K562 (cell line): ENCODE measurements around the gene IFITM2. TPM values are rescaled to one million over a fixed set of nuclear protein-coding genes. Genes with fewer than 3 reads are reported as not detected.

Experiments used
- ATAC-seq: fragments of 200-7000 bp; cut with Tn5 transposase; 3 replicates; pipeline ENCODE4 v1.9.1; 2020; ENCODE audit warnings: moderate library complexity
- BruUV-seq: library from RNA; stranded (reverse); fragments of 400-500 nt; replicated peaks from 2 replicates; lab custom pipeline; 2021; lab: Mats Ljungman, UMichigan
- CTCF ChIA-PET: fragments of 300-600 bp; formaldehyde crosslinking; extraction: SDS; loops from one replicate; lab custom pipeline; 2021; ENCODE audit warnings: low intra/inter-chr PET ratio; lab: Yijun Ruan, JAX
- POLR2A ChIA-PET: fragments of 300-600, 350-650 bp; sonication (Branson Sonifier 250); formaldehyde crosslinking; extraction: SDS; loops from one replicate; lab custom pipeline; 2021; ENCODE audit warnings: antibody characterized with exemption, inconsistent platforms; lab: Yijun Ruan, JAX
- DNase-seq, 4 experiments: peaks; one replicate each; pipeline versions ENCODE4 v3.0.0 to v3.0.0-alpha.2; 2011 to 2018; ENCODE audit warnings: low spot score in 3 of 4, mixed read lengths in 3 of 4; ENCODE audit errors: extremely low read depth in 1 of 4
- FAIRE-seq: peaks from 2 replicates; lab custom pipeline; 2011; peaks lifted over from hg19 to GRCh38; lab: Jason Lieb, UNC
- H2AFZ ChIP-seq: 2 replicates; pipeline ENCODE4 v1.6.0; 2011; ENCODE audit warnings: low read depth, low read length, control low read depth, inconsistent platforms
- H3K27ac ChIP-seq: fragments of 200-600 bp; 3 replicates; pipeline ENCODE4 v1.8.0; 2011; ENCODE audit warnings: low read depth, mild to moderate bottlenecking, control low read depth, inconsistent platforms, low read length, moderate library complexity, mixed read lengths; ENCODE audit errors: extremely low read depth
- H3K27me3 ChIP-seq, 2 experiments: fragments of 300-600 bp in 1 of 2; 2 replicates in 1 of 2; 3 replicates in 1 of 2; pipeline versions ENCODE4 v1.6.0 to v1.8.0; 2011; ENCODE audit warnings: inconsistent platforms in 2 of 2, low read length in 2 of 2, mild to moderate bottlenecking in 1 of 2, mixed read lengths in 1 of 2, moderate library complexity in 1 of 2; ENCODE audit not compliant: control insufficient read depth in 2 of 2, insufficient read depth in 2 of 2
- H3K36me3 ChIP-seq: fragments of 300-600 bp; 3 replicates; pipeline ENCODE4 v1.8.0; 2011; ENCODE audit warnings: mild to moderate bottlenecking, low read length, inconsistent platforms; ENCODE audit not compliant: control insufficient read depth, insufficient read depth
- H3K4me1 ChIP-seq, 2 experiments: fragments of 200-600 bp in 1 of 2; replicated peaks in 1 of 2; 2 replicates in 1 of 2; 3 replicates in 1 of 2; pipeline versions ENCODE4 v1.5.1 to v1.8.0; 2011; ENCODE audit warnings: inconsistent platforms in 2 of 2, low read length in 2 of 2, mild to moderate bottlenecking in 1 of 2, mixed read lengths in 1 of 2, moderate library complexity in 1 of 2; ENCODE audit not compliant: control insufficient read depth in 2 of 2, insufficient read depth in 2 of 2
- H3K4me2 ChIP-seq: 2 replicates; pipeline ENCODE4 v1.6.1; 2011; ENCODE audit warnings: low read length, control low read depth, inconsistent platforms, mixed read lengths; ENCODE audit not compliant: insufficient read depth
- H3K4me3 ChIP-seq: fragments of 200-600 bp; sonication (generic), shearing (Covaris generic); 2 replicates; pipeline ENCODE4 v1.5.1; 2016; ENCODE audit warnings: control low read depth, inconsistent platforms
- H3K79me2 ChIP-seq: fragments of 200-600 bp; 3 replicates; pipeline ENCODE4 v1.8.0; 2011; ENCODE audit warnings: low read length, inconsistent platforms; ENCODE audit not compliant: control insufficient read depth, insufficient read depth
- H3K9ac ChIP-seq, 2 experiments: 2 replicates each; pipeline versions ENCODE4 v1.6.0 to v1.6.1; 2011; ENCODE audit warnings: low read depth in 2 of 2, low read length in 2 of 2, control low read depth in 1 of 2, inconsistent platforms in 1 of 2, mild to moderate bottlenecking in 1 of 2, mixed read lengths in 1 of 2; ENCODE audit not compliant: insufficient read depth in 1 of 2
- H3K9me1 ChIP-seq: one replicate; pipeline ENCODE4 v1.6.0; 2011; ENCODE audit warnings: inconsistent platforms, mild to moderate bottlenecking, low read length, moderate library complexity; ENCODE audit not compliant: control insufficient read depth, insufficient read depth
- H3K9me3 ChIP-seq: replicated peaks from 2 replicates; pipeline ENCODE4 v1.5.1; 2011; ENCODE audit warnings: low read depth, low read length, inconsistent platforms; ENCODE audit not compliant: control insufficient read depth, insufficient read depth
- H4K20me1 ChIP-seq: replicated peaks from 2 replicates; pipeline ENCODE4 v1.6.1; 2011; ENCODE audit warnings: low read length, inconsistent platforms, mixed read lengths; ENCODE audit not compliant: control insufficient read depth, insufficient read depth
- BCL6 ChIP-seq: fragments of 250-450 bp; sonication (Bioruptor Pico); IDR thresholded peaks from 2 replicates; pipeline ENCODE4 v1.4.0; 2020
- CC2D1A ChIP-seq: fragments of 450-650 bp; IDR thresholded peaks from 2 replicates; pipeline ENCODE4 v1.6.1; 2017; ENCODE audit warnings: mild to moderate bottlenecking
- CXXC5 ChIP-seq: fragments of 250-450 bp; sonication (Bioruptor Pico); IDR thresholded peaks from 2 replicates; pipeline ENCODE4 v1.8.0; 2022; ENCODE audit warnings: inconsistent platforms, mild to moderate bottlenecking, moderate library complexity
- HNRNPK ChIP-seq: fragments of 200-400 bp; formaldehyde crosslinking; IDR thresholded peaks from one replicate; pipeline ENCODE4 v1.6.1; 2018; ENCODE audit warnings: mild to moderate bottlenecking, low read depth, low read length; ENCODE audit not compliant: poor library complexity, severe bottlenecking
- MCM7 ChIP-seq, 2 experiments: fragments of 450-650 bp; IDR thresholded peaks; 2 replicates each; pipeline ENCODE4 v1.6.1; 2016 to 2018
- RBM17 ChIP-seq: fragments of 200-400 bp; formaldehyde crosslinking; IDR thresholded peaks from 2 replicates; pipeline ENCODE4 v1.6.1; 2017; ENCODE audit warnings: low read depth, mild to moderate bottlenecking, low read length, borderline replicate concordance
- SRSF7 ChIP-seq: fragments of 200-400 bp; formaldehyde crosslinking; optimal IDR thresholded peaks from 2 replicates; pipeline ENCODE3; 2017; ENCODE audit warnings: mild to moderate bottlenecking, low read depth, low read length
- ZFP1 ChIP-seq: fragments of 450-650 bp; formaldehyde crosslinking; IDR thresholded peaks from 2 replicates; pipeline ENCODE4 v1.4.0; 2020; ENCODE audit warnings: mild to moderate bottlenecking, mixed read lengths
- ZNF280A ChIP-seq: fragments of 450-650 bp; IDR thresholded peaks from 2 replicates; pipeline ENCODE4 v1.6.1; 2018; ENCODE audit warnings: mild to moderate bottlenecking, low read depth; ENCODE audit not compliant: partially characterized antibody
- ZNF354B ChIP-seq: fragments of 250-450 bp; sonication (Bioruptor Pico); IDR thresholded peaks from 2 replicates; pipeline ENCODE4 v1.4.0; 2020
- WGBS: fragments of 100-300 bp; shearing (Covaris generic); methylation state at CpG from one replicate; pipeline ENCODE4 v1.1.6; 2016; ENCODE audit warnings: low coverage, mixed read lengths; ENCODE audit not compliant: insufficient coverage; ENCODE audit errors: missing lambda C conversion rate; 5-methylcytosine and 5-hydroxymethylcytosine counted together
- in situ Hi-C: fragments of 300-500 bp; cut with MboI; formaldehyde crosslinking; loops from 4 replicates; pipeline ENCODE4 v1.15.0; 2018; ENCODE audit warnings: inconsistent platforms, mixed read lengths
- intact Hi-C: fragments of 100-400 bp; cut with micrococcal nuclease; formaldehyde crosslinking; loops from 2 replicates; pipeline ENCODE4 v1.14.2; 2022
- polyA plus RNA-seq, 8 experiments: library from polyadenylated mRNA; depleted of rRNA in 4 of 8; stranded (reverse) in 5 of 8; unstranded in 3 of 8; fragments of >200 nt; fragmentation: Nextera tagmentation in 2 of 8; fragmentation: Illumina TruSeq in 1 of 8; extraction: Ambion mirVana in 2 of 8; extraction: Trizol in 1 of 8; gene quantifications; 2 replicates each; pipeline versions ENCODE4 v1.2.1 to v1.2.3, GENCODE V29; 2011 to 2014; ENCODE audit warnings: inconsistent platforms in 1 of 8, missing spikeins in 1 of 8
- total RNA-seq, 7 experiments: library from RNA; depleted of rRNA in 6 of 7; stranded (reverse); fragments of >200 nt in 6 of 7; fragmentation: Illumina TruSeq in 2 of 7; extraction: Trizol in 2 of 7; gene quantifications; 2 replicates each; pipeline versions ENCODE4 v1.2.1 to v1.2.3, GENCODE V29; 2011 to 2021; ENCODE audit warnings: low replicate concordance in 1 of 7

IFITM2 gene
- total and polyA plus RNA-seq, 9 of the 15 experiments (the other 6 are each of a cell fraction or from before 2014, with no cell fraction given): 52.8 to 4,872 (median 356) TPM

GRCh38 chr11:337711-338110 is 30.1 kb downstream of the IFITM2 start:
- no peaks in the 10 kb centered on the region for H4K20me1 ChIP-seq
- CTCF ChIA-PET: no interaction called here
- in situ Hi-C loops: no loop called here
- H3K79me2 ChIP-seq: no peaks in the 10 kb centered on the region
- 67% methylated on average over 6 of the region's 6 CpGs for WGBS
- H3K4me3 ChIP-seq: no peak overlapping the region
- H3K27me3 ChIP-seq: no peaks in the 10 kb centered on the region
- intact Hi-C loops: no loop called here
- H3K9ac ChIP-seq: peak overlapping the region in 1 of 2 experiments; percentile 39; a peak in 1 of 4 replicates
- H3K4me1 ChIP-seq: peaks cover 24 to 41% of the 10 kb centered on the region in 2 experiments
- no peak overlapping the region for H3K4me2 ChIP-seq
- no peak overlapping the region for H3K27ac ChIP-seq
- POLR2A ChIA-PET: interaction anchor here (0.6 kb wide), 1 partner anchor 132 kb away, joined by 5 read pairs; no protein-coding TSS in a partner anchor
- BruUV-seq: no TSS peak
- H3K9me1 ChIP-seq: no peaks in the 10 kb centered on the region
- peaks cover 5% of the 10 kb centered on the region; the same call in 1 of the 2 replicates for H3K9me3 ChIP-seq
- no peak for TF ChIP-seq MCM7 (IDR thresholded peaks at IDR 0.05)
- no peak for TF ChIP-seq CC2D1A
- TF ChIP-seq ZFP1 (CRISPR knock-in tag): no peak
- no peak for TF ChIP-seq ZNF280A
- no peak for TF ChIP-seq HNRNPK
- TF ChIP-seq BCL6 (CRISPR knock-in tag): no peak
- TF ChIP-seq CXXC5 (CRISPR knock-in tag): no peak
- TF ChIP-seq RBM17: no peak
- TF ChIP-seq ZNF354B (CRISPR knock-in tag): no peak
- TF ChIP-seq SRSF7: no peak
- no peak for ATAC-seq
- no peak for DNase-seq
- no peak for FAIRE-seq
- H3K36me3 ChIP-seq: no peaks in the 10 kb centered on the region
- peak overlapping the region; percentile 26; the same call in 1 of the 2 replicates for H2AFZ ChIP-seq
